NCI-H1930 (cell line): ENCODE measurements around the gene TESPA1.
"Not testable (repeated sequence)": the region's sequence is repeated elsewhere in the genome, so short reads cannot be mapped to it uniquely, and the experiment has no call there.

Source experiments
- DNase-seq, 2 experiments: peaks; one replicate each; lab custom pipeline; 2025; lab: John Stamatoyannopoulos, UW

TESPA1 gene

DNA sequence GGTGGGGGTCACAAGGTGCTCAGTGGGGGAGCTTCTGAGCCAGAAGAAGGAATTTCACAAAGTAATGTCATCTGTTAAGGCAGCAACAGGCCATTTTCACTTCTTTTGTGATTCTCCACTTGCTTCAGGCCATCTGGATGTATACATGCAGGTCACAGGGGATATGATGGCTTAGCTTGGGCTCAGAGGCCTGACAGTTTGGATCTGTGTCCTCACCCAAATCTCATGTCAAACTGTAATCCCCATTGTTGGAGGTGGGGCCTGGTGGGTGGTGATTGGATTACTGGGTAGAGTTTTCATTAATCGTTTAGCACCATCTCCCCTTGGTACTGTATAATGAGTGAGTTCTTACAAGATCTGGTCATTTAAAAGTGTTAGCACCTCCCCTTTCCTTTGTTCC lies 36.4 kb downstream of the TESPA1 start:
- no peak for DNase-seq

DNA sequence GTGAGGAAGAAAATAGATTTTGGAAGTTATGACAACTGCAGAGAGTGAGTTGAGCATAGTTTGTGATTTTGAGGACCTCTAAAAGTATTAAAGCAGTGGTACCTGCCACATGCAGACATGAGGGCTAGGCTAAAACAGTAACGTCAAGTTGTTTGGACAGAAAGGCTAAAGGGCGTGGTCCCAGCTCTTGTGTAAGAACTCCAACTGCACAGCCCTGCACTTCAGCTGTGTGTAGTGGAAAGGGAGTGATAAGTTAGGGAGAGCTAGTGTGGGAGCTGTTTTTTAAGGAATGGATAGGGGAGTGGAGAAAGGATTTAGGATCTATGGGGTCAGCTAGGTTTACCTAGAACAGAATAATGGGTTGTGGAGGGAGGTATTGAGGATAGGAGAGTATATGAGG lies 39.5 kb downstream of the TESPA1 start:
- no peak for DNase-seq

DNA sequence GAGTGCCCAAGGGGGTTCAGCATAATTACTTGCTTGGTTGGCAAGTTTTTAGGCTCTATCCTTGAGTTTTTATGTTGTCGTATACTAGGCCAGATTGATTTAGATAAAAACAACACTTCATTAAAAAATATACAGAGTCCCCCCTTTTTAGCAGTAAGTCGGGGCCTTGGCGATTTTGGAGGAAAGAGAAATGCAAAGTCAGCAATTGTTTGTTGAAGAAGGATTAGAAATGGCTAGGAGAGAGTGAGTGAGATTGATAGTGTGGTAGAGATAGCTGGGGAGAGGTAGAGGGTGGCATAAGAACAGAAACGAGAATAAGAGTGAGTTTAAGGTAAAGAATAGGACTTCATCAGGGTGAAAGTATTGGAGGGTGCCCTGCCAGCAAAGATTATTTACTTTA lies 41.3 kb downstream of the TESPA1 start:
- not testable (repeated sequence) for DNase-seq

DNA sequence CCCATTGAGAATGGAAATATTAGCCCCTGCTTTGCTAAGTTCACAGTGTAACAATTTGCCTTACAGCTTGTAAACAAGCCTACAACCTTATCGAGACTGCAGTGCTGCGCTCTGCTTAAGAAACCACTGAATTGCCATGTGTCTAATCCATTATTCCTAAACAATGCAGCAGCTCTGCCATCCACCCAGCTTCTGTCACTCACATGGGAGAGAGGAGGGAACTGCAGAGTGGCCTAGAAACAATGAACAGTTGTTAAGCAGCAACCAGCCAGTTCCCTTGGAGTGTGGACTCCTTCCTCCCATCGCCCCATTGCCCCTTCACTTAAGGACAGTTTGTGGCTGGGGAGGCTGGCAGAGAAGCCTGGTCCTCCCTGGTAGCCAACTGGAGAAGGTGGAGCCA lies 42.9 kb downstream of the TESPA1 start:
- no peak for DNase-seq

DNA sequence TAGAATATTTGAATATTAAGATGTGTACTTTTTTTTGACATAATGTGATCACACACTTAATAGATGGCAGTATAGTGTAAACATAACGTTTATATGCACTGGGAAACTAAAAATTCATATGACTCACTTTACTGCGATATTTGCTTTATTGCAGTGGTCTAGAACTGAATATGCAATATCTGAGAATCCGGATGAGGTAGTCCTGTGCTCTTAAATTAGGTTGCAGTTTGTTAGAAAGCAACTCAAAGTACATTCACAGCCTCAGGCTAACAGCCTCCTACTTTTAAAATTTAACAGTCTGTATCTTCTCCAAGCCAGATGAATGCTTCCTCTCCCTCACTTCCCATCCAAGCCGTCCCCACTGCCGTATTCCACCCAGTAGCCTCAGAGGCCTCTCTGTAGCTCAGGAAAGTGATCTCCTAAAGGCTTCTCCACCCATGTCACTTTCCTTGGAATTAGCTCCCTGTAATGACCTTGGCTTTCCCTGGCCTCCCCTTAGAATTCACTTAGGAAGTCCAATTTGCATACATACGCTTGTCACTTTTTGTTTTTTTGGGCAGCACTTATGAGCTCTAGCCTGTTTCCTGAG lies 43.7 kb downstream of the TESPA1 start:
- DNase-seq, result no peak

GRCh38 chr12:54937929-54938328 lies 46.6 kb downstream of the TESPA1 start:
- DNase-seq, result no peak

- DNase-seq, result no peak
Observed at GRCh38 chr12:54937376-54937775, 47.2 kb downstream of the TESPA1 start.

DNA sequence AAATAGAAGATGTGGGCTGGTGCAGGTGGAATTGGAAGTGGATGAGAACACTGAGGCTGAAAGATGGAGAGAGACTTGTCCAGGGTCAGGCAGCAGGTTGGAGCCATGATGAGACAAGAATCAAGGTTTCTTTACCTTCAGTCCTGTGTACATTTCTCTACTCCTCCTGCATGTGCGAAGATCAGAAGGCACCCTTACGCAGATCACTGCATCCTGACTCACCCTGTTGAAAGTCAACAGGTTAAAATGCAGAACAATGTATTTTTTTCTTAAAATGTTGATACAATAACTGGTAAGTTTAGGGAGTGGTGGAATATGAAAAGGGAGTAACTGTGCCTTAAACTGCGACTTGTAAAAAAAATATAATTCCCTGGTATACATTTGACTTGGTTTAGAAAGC lies 47.8 kb downstream of the TESPA1 start:
- no peak for DNase-seq

DNA sequence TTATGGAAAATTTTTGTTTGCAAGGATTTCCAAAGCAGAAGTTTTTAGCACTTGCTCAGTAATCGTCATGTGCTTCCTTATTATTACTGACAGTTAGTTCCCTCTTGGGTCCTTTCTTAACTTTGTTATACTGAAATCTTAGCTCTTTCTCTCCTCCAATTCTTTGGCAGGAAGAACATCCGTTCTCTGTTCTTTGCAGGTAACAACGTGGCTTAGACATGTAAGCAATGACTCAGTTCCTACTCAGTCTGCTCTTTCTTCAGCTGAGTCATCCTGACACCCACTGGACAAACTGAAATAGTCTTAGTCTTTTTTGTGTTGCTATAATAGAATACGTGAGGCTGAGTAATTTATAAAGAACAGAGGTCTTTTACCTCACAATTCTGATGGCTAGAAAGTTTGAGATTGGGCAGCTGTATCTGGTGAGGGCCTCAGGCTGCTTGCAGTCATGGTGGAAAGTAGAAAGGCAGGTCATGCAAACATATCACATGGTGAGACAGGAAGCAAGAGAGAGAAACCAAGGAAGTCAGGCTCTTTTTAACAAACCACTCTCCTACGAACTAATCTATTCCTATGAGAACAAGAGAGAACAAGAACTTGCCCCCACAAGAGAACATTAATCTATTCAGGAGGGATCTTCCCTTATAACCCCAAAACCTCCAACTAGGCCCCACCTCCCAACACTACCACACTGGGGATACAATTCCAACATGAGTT lies 49.2 kb downstream of the TESPA1 start:
- DNase-seq, result no peak

- DNase-seq, result no peak
Observed at GRCh38 chr12:54934419-54934818, 50.1 kb downstream of the TESPA1 start.

GRCh38 chr12:54933376-54933775 lies 51.2 kb downstream of the TESPA1 start:
- DNase-seq, result no peak

DNA sequence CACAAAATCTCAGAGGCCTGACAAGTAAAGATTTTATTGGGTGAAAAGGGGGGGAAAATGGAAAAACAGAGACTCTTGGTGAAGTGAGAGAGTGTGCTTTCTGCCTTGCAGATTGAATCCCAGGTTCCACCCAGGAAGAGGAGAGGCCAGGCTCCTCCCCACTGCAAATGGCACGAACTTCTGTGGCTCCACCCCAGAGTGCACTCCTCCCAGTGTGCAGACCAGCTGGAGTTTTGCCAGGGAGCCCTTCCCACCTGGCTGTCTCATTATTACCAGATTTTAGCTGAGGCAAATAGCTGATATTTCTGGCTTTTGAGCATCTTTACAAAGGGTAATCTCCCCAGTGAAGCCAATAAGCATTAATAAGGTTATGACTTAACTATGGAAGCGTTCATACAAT lies 51.9 kb downstream of the TESPA1 start:
- DNase-seq, result no peak

- no peak for DNase-seq
Observed at GRCh38 chr12:54932038-54932437, 52.5 kb downstream of the TESPA1 start.

GRCh38 chr12:54929998-54930397 lies 54.6 kb downstream of the TESPA1 start:
- no peak for DNase-seq

- DNase-seq, result no peak
Observed at GRCh38 chr12:54926246-54926645, 58.3 kb downstream of the TESPA1 start.

GRCh38 chr12:54924972-54925707 lies 59.4 kb downstream of the TESPA1 start:
- no peak for DNase-seq

- no peak for DNase-seq
Observed at GRCh38 chr12:54917001-54917488, 67.5 kb downstream of the TESPA1 start.
